HEK293 (cell line): Measurements from ENCODE around the gene TRAPPC3L.

Experiments
- CTCF ChIP-seq: fragments of 450-650 bp; formaldehyde crosslinking; IDR thresholded peaks from 2 replicates; pipeline ENCODE4 v1.5.1; 2016; ENCODE audit warnings: missing biosample characterization, missing genetic modification characterization
- KLF10 ChIP-seq: fragments of 450-650 bp; IDR thresholded peaks from 2 replicates; pipeline ENCODE4 v1.5.1; 2018; ENCODE audit warnings: missing biosample characterization, mild to moderate bottlenecking, missing genetic modification characterization
- SETDB1 ChIP-seq: IDR thresholded peaks from one replicate; pipeline ENCODE4 v1.6.1; 2017; ENCODE audit warnings: mild to moderate bottlenecking, low read length, moderate library complexity, mixed read lengths; ENCODE audit not compliant: insufficient read length
- SP2 ChIP-seq: fragments of 450-650 bp; formaldehyde crosslinking; IDR thresholded peaks from 2 replicates; pipeline ENCODE4 v1.5.1; 2016; ENCODE audit warnings: missing biosample characterization, missing genetic modification characterization
- ZBTB44 ChIP-seq: fragments of 450-650 bp; IDR thresholded peaks from 2 replicates; pipeline ENCODE4 v1.5.1; 2018; ENCODE audit warnings: missing biosample characterization, mild to moderate bottlenecking, missing genetic modification characterization
- ZBTB8A ChIP-seq: fragments of 450-650 bp; formaldehyde crosslinking; IDR thresholded peaks from 2 replicates; pipeline ENCODE4 v1.5.1; 2016; ENCODE audit warnings: missing biosample characterization, missing genetic modification characterization
- ZFP69B ChIP-seq: fragments of 450-650 bp; formaldehyde crosslinking; IDR thresholded peaks from 2 replicates; pipeline ENCODE4 v1.5.1; 2016; ENCODE audit warnings: missing biosample characterization, missing genetic modification characterization
- ZNF292 ChIP-seq: fragments of 450-650 bp; formaldehyde crosslinking; IDR thresholded peaks from 2 replicates; pipeline ENCODE4 v1.5.1; 2016; ENCODE audit warnings: low read depth, missing biosample characterization, missing genetic modification characterization, borderline replicate concordance
- ZNF324 ChIP-seq: fragments of 450-650 bp; formaldehyde crosslinking; IDR thresholded peaks from 2 replicates; pipeline ENCODE4 v1.5.1; 2016; ENCODE audit warnings: missing biosample characterization, missing genetic modification characterization
- ZNF391 ChIP-seq: fragments of 450-650 bp; formaldehyde crosslinking; IDR thresholded peaks from 2 replicates; pipeline ENCODE4 v1.5.1; 2016; ENCODE audit warnings: low read depth, missing biosample characterization, missing genetic modification characterization, borderline replicate concordance
- ZNF394 ChIP-seq: fragments of 450-650 bp; formaldehyde crosslinking; IDR thresholded peaks from 2 replicates; pipeline ENCODE4 v1.5.1; 2016; ENCODE audit warnings: missing biosample characterization, missing genetic modification characterization, mild to moderate bottlenecking, moderate library complexity, borderline replicate concordance
- ZNF423 ChIP-seq: fragments of 450-650 bp; formaldehyde crosslinking; IDR thresholded peaks from 2 replicates; pipeline ENCODE4 v1.5.1; 2016; ENCODE audit warnings: missing biosample characterization, missing genetic modification characterization
- ZNF571 ChIP-seq: fragments of 450-650 bp; formaldehyde crosslinking; IDR thresholded peaks from 2 replicates; pipeline ENCODE4 v1.5.0; 2017; ENCODE audit warnings: missing biosample characterization, missing genetic modification characterization
- ZNF610 ChIP-seq: fragments of 450-650 bp; formaldehyde crosslinking; IDR thresholded peaks from 2 replicates; pipeline ENCODE4 v1.5.1; 2016; ENCODE audit warnings: missing biosample characterization, missing genetic modification characterization, borderline replicate concordance
- ZNF660 ChIP-seq: fragments of 450-650 bp; IDR thresholded peaks from 2 replicates; pipeline ENCODE4 v1.5.1; 2018; ENCODE audit warnings: missing biosample characterization, mild to moderate bottlenecking, missing genetic modification characterization
- ZNF76 ChIP-seq: fragments of 450-650 bp; formaldehyde crosslinking; IDR thresholded peaks from 2 replicates; pipeline ENCODE4; 2016; ENCODE audit warnings: low read depth, missing biosample characterization, missing genetic modification characterization, borderline replicate concordance
- ZNF777 ChIP-seq: fragments of 450-650 bp; formaldehyde crosslinking; IDR thresholded peaks from 2 replicates; pipeline ENCODE4 v1.5.1; 2017; ENCODE audit warnings: missing biosample characterization, missing genetic modification characterization, borderline replicate concordance
- ZSCAN30 ChIP-seq: fragments of 450-650 bp; IDR thresholded peaks from 2 replicates; pipeline ENCODE4 v1.5.1; 2018; ENCODE audit warnings: missing biosample characterization, mild to moderate bottlenecking, missing genetic modification characterization, moderate library complexity
- ZXDB ChIP-seq: fragments of 450-650 bp; formaldehyde crosslinking; IDR thresholded peaks from 2 replicates; pipeline ENCODE4 v1.5.1; 2016; ENCODE audit warnings: missing biosample characterization, missing genetic modification characterization
- TF ChIP-seq, protein P1 (sequence below): fragments of 450-650 bp; formaldehyde crosslinking; IDR thresholded peaks from 2 replicates; pipeline ENCODE4 v1.5.1; 2016; ENCODE audit warnings: missing biosample characterization, missing genetic modification characterization
- TF ChIP-seq, protein P2 (sequence below): fragments of 450-650 bp; formaldehyde crosslinking; IDR thresholded peaks from 2 replicates; pipeline ENCODE4 v1.5.1; 2016; ENCODE audit warnings: missing biosample characterization, missing genetic modification characterization
- TF ChIP-seq, protein P3 (sequence below): fragments of 450-650 bp; formaldehyde crosslinking; conservative IDR thresholded peaks from 2 replicates; pipeline ENCODE4 v1.5.1; 2016; ENCODE audit warnings: low read depth, missing biosample characterization, missing genetic modification characterization
- TF ChIP-seq, protein P4 (sequence below): fragments of 450-650 bp; formaldehyde crosslinking; IDR thresholded peaks from 2 replicates; pipeline ENCODE4 v1.5.1; 2016; ENCODE audit warnings: missing biosample characterization, missing genetic modification characterization, low read depth

TRAPPC3L gene

DNA sequence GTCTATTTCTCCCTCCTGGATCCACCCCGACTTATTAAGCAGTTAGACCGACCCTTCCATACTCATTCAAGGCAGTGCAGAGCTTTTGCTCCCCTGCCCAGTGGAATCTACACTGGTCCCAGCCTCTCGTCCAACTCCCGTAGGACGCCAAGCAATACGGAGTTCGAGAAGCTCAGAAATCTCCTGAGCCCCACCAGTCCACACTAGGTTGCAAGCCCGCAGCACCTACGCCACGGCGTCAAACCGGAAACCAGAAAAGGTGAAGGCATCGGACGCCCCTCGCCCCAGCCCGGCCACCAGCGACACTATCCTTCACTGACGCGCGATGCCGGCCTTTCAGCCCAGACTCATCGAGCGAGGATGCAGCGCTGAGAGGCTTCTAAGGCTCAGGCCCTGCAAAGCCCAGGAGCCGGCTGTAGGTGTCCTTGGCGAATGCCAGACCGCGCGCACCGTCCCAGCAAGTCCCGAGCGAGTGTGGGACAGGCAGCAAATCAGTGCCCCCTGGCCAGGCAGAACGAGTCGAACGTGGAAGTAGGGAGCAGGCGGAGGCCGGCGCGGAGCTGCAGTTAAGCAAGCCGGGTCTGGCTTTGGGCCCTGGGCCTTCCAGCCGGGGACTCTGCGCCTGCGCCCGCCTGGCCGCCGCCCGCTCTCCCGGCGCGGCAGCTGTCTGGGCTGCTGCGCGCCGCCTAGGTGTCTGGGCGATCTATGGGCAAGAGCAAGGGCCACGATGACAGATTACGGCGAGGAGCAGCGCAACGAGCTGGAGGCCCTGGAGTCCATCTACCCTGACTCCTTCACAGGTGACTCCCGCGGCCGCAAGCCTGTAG is 25.6 kb upstream of the TRAPPC3L start, which contains the start of gene RWDD1 (continued):
- TF ChIP-seq, protein P1, sequence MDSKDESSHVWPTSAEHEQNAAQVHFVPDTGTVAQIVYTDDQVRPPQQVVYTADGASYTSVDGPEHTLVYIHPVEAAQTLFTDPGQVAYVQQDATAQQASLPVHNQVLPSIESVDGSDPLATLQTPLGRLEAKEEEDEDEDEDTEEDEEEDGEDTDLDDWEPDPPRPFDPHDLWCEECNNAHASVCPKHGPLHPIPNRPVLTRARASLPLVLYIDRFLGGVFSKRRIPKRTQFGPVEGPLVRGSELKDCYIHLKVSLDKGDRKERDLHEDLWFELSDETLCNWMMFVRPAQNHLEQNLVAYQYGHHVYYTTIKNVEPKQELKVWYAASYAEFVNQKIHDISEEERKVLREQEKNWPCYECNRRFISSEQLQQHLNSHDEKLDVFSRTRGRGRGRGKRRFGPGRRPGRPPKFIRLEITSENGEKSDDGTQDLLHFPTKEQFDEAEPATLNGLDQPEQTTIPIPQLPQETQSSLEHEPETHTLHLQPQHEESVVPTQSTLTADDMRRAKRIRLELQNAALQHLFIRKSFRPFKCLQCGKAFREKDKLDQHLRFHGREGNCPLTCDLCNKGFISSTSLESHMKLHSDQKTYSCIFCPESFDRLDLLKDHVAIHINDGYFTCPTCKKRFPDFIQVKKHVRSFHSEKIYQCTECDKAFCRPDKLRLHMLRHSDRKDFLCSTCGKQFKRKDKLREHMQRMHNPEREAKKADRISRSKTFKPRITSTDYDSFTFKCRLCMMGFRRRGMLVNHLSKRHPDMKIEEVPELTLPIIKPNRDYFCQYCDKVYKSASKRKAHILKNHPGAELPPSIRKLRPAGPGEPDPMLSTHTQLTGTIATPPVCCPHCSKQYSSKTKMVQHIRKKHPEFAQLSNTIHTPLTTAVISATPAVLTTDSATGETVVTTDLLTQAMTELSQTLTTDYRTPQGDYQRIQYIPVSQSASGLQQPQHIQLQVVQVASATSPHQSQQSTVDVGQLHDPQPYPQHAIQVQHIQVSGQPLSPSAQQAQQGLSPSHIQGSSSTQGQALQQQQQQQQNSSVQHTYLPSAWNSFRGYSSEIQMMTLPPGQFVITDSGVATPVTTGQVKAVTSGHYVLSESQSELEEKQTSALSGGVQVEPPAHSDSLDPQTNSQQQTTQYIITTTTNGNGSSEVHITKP (tag by site-specific recombination), result peak; percentile 94
- TF ChIP-seq, protein P2, sequence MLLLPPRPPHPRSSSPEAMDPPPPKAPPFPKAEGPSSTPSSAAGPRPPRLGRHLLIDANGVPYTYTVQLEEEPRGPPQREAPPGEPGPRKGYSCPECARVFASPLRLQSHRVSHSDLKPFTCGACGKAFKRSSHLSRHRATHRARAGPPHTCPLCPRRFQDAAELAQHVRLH (tag by site-specific recombination), result peak; percentile 63; the same call in 1 of the 2 replicates
- TF ChIP-seq ZNF660 (tag by site-specific recombination) (peak; percentile 95), ZNF610 (tag by site-specific recombination) (peak; percentile 77), ZNF777 (tag by site-specific recombination) (no peak), ZNF292 (tag by site-specific recombination) (no peak), ZSCAN30 (tag by site-specific recombination) (peak; percentile 80), CTCF (tag by site-specific recombination) (peak; percentile 40; the same call in 1 of the 2 replicates), ZBTB44 (tag by site-specific recombination) (peak; percentile 86), ZNF394 (tag by site-specific recombination) (peak; percentile 88), KLF10 (tag by site-specific recombination) (0 out of 2 replicates have a peak, but pooled peaks have one; percentile 65), ZNF391 (tag by site-specific recombination) (peak; percentile 80; the same call in 1 of the 2 replicates), ZNF571 (tag by site-specific recombination) (no peak), ZFP69B (tag by site-specific recombination) (peak; percentile 34), ZNF76 (tag by site-specific recombination) (peak; percentile 74), ZNF423 (no peak), ZBTB8A (tag by site-specific recombination) (peak; percentile 93), ZNF324 (peak; percentile 97), SP2 (tag by site-specific recombination) (peak; percentile 62), ZXDB (peak; percentile 93), SETDB1 (peak; percentile 75)
- TF ChIP-seq, protein P3, sequence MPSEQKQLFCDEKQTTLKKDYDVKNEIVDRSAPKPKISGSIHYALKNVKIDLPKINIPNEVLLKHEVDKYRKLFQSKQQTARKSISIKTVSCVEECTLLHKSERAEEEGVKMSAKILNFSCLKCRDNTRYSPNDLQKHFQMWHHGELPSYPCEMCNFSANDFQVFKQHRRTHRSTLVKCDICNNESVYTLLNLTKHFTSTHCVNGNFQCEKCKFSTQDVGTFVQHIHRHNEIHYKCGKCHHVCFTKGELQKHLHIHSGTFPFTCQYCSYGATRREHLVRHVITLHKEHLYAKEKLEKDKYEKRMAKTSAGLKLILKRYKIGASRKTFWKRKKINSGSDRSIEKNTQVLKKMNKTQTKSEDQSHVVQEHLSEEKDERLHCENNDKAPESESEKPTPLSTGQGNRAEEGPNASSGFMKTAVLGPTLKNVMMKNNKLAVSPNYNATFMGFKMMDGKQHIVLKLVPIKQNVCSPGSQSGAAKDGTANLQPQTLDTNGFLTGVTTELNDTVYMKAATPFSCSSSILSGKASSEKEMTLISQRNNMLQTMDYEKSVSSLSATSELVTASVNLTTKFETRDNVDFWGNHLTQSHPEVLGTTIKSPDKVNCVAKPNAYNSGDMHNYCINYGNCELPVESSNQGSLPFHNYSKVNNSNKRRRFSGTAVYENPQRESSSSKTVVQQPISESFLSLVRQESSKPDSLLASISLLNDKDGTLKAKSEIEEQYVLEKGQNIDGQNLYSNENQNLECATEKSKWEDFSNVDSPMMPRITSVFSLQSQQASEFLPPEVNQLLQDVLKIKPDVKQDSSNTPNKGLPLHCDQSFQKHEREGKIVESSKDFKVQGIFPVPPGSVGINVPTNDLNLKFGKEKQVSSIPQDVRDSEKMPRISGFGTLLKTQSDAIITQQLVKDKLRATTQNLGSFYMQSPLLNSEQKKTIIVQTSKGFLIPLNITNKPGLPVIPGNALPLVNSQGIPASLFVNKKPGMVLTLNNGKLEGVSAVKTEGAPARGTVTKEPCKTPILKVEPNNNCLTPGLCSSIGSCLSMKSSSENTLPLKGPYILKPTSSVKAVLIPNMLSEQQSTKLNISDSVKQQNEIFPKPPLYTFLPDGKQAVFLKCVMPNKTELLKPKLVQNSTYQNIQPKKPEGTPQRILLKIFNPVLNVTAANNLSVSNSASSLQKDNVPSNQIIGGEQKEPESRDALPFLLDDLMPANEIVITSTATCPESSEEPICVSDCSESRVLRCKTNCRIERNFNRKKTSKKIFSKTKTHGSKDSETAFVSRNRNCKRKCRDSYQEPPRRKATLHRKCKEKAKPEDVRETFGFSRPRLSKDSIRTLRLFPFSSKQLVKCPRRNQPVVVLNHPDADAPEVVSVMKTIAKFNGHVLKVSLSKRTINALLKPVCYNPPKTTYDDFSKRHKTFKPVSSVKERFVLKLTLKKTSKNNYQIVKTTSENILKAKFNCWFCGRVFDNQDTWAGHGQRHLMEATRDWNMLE (tag by site-specific recombination), result peak; percentile 98
- TF ChIP-seq, protein P4, sequence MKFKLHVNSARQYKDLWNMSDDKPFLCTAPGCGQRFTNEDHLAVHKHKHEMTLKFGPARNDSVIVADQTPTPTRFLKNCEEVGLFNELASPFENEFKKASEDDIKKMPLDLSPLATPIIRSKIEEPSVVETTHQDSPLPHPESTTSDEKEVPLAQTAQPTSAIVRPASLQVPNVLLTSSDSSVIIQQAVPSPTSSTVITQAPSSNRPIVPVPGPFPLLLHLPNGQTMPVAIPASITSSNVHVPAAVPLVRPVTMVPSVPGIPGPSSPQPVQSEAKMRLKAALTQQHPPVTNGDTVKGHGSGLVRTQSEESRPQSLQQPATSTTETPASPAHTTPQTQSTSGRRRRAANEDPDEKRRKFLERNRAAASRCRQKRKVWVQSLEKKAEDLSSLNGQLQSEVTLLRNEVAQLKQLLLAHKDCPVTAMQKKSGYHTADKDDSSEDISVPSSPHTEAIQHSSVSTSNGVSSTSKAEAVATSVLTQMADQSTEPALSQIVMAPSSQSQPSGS (tag by site-specific recombination), result no peak; the same call in 1 of the 2 replicates
